GM19099 (cell line): ENCODE data around the gene HENMT1.

Source experiments
- POLR2A ChIP-seq: IDR thresholded peaks from 3 replicates; pipeline ENCODE4 v1.6.1; 2011; ENCODE audit warnings: low read depth; ENCODE audit not compliant: insufficient read length; ENCODE audit errors: extremely low read depth

HENMT1 gene

DNA sequence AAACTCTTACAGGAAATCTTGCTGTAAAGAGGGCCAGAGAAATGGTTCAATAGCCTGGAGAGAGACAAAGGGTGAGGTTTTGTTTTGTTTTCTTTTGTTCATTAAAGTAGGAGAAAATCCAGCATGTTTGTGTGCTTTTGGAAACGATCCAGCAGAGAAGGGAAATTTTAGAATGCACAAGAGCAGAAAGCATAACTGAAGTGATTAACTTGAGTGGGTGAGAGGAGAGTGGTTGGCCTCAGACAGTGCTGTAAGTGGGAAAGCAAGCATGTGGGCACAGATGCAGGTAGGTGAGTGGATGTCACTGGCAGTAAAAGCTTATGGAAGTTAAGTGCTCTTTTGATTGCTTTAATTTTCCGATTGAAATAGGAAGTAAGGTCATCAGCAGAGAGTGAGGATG lies 50.8 kb downstream of the HENMT1 start:
- TF ChIP-seq POLR2A = no peak

DNA sequence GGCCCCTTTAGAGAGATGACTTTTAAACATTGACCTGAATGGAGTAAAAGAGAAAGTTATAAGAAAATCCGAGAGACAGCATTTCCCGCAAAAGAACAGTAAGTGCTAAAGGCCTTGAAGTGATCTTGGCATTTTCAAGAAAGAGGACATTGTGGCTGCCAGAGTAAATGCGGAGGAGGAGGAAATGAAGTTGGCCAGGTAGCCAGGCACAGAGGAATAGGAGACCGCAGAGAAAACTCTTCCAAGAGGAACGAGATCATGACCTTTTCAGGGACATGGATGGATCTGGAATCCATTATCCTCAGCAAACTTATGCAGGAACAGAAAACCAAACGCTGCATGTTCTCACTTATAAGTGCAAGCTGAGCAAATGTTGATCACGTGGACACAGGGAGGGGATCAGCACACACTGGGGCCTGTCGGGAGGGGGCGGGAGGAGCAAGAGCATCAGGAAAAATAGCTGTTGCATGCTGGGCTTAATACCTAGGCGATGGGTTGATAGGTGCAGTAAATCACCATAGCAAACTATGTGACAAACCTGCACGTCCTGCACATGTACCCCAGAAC lies 51.3 kb downstream of the HENMT1 start:
- no peak for TF ChIP-seq POLR2A

DNA sequence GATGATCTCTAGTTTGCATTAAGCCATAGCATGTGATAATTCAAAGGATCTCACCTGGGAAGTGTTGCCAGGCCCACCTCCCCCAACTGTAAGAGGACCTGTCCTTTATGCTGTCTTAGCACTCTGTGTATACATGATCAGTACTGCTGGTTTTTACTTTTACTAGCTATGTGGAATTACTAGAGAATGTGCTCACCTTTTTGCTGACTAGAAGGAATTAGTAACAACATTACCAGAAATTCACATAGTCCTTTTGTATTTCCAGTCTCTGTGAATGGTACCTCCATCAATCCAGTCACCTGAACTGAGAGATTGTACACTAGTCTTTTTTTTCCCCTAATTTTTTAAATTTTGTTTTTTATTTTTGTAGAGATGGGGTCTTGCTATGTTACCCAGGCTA lies 54.4 kb downstream of the HENMT1 start:
- TF ChIP-seq POLR2A = no peak

DNA sequence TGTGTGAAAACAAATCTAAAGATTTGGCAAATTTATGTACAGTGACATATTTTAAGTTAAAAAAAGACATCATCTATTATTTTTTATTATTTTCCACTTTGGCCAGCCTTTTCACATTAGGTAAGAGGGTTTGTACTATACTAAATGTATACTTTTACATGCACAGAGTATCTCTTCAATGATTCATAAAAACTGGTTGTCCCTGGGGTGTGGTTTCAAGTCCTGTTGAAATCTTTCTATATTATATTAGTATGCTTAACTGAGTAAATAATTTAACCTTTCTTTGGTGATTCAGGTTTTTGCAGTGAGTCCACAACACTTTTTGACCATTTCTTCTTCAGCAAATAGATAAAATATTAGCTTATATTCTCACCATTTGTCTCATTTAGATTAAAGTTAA lies 55.3 kb downstream of the HENMT1 start:
- no peak for TF ChIP-seq POLR2A

DNA sequence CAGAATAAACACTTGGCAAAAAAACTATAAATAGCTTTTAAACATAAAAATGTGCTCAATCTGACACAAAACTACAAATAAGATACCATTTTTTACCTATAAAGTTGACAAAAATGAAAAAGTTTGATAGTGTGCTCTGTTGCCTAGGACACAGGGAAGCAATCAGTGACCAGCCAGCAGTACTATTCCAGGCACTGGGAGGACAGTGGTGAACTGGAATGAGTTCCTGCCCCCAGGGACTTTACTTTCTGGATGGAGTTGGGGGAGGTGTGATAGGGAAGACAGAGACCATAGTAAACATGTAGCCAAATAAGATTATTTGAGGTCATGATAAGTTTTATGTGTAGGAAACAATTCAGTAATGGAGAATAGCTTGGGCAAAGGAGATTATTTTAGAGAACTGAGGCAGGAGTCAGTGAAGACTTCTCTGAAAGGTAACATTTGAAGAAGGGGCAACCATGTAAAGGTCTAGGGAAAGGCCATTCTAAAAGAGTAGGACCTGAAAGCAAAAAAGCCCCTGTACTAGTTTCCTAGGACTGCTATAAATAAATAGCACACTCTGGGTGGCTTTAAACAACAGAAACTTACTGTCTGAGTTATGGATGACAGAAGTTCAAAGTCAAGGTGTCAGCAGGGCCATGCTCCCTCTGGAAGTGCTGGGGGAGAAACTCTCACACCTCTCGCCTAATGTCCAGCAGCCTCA lies 59.0 kb downstream of the HENMT1 start:
- TF ChIP-seq POLR2A = no peak

DNA sequence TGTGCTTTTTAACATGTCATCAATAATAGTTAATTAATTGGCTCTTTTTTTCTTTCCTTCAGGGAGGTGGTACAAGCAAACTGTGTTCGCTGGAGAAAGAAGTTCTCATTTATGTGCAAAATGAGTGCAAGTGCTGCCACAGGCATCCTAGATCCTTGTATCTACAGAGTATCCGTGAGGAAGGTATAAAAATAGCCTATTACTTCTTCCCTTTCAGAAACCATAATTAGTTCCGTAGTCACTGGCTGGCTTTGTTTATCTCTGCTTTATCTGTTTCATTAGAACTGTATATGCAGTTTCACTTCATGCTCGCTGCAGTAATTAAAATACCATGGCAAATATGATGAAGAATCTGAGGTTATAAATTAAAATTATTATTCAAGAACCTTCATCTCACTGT lies 60.4 kb downstream of the HENMT1 start:
- TF ChIP-seq POLR2A = no peak

DNA sequence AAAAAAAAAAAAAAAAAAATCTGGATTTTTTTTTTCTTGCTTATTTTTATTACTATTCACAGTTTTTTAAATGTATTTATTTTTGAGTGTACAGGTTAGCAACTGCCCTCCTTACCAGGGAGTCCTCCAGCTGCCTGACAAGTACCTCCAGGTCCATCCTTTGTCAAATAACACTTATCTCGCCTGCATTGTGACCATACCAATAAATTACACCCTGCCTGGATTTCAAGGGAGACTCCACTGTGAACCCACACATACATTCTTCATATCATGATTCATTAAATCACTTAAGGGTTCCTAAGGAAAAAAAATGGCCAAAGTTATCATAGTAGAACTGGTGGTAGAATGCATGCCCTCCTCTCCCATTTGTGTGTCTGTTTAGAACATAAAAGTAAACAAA lies 62.6 kb downstream of the HENMT1 start:
- no peak for TF ChIP-seq POLR2A
